ENCODE measurements around the gene BDNF.

BDNF gene

GRCh38 chr11:27619763-27620335 lies 80.4 kb downstream of the BDNF start:
- Histone ChIP-seq H3K9ac (ENCODE audit: insufficient read length) (no peak overlapping the region), H3K9me3 (ENCODE audit: low read depth, low read length) (no peaks in the 10 kb centered on the region), H3K27ac (no peak overlapping the region), H3K36me3 (ENCODE audit: insufficient read depth, low read length) (no peaks in the 10 kb centered on the region), H3K4me3 (no peak overlapping the region)
- no peak for DNase-seq (ENCODE audit: low read depth, low spot score)
- TF ChIP-seq POLR2AphosphoS5 (IDR thresholded peaks at IDR 0.05; ENCODE audit: borderline replicate concordance, low read depth, low read length) (no peak), FOXP2 (optimal IDR thresholded peaks at IDR 0.05; ENCODE audit: control extremely low read depth, extremely low read length, insufficient read depth) (no peak), EZH2 (IDR thresholded peaks at IDR 0.05) (no peak)

GRCh38 chr11:27619039-27619574 lies 81.1 kb downstream of the BDNF start:
- TF ChIP-seq POLR2AphosphoS5 (IDR thresholded peaks at IDR 0.05; ENCODE audit: borderline replicate concordance, low read depth, low read length) (no peak), FOXP2 (optimal IDR thresholded peaks at IDR 0.05; ENCODE audit: control extremely low read depth, extremely low read length, insufficient read depth) (no peak), EZH2 (IDR thresholded peaks at IDR 0.05) (no peak)
- Histone ChIP-seq H3K4me3 (no peak overlapping the region), H3K27ac (no peak overlapping the region), H3K36me3 (ENCODE audit: insufficient read depth, low read length) (no peaks in the 10 kb centered on the region), H3K9me3 (ENCODE audit: low read depth, low read length) (no peaks in the 10 kb centered on the region), H3K9ac (ENCODE audit: insufficient read length) (no peak overlapping the region)
- no peak for DNase-seq (ENCODE audit: low read depth, low spot score)

- H3K9ac ChIP-seq (ENCODE audit: insufficient read length), result no peak overlapping the region
- TF ChIP-seq EZH2 (IDR thresholded peaks at IDR 0.05), result no peak
- TF ChIP-seq POLR2AphosphoS5 (IDR thresholded peaks at IDR 0.05; ENCODE audit: borderline replicate concordance, low read depth, low read length), result no peak
- no peak for TF ChIP-seq FOXP2 (optimal IDR thresholded peaks at IDR 0.05; ENCODE audit: control extremely low read depth, extremely low read length, insufficient read depth)
- H3K9me3 ChIP-seq (ENCODE audit: low read depth, low read length), result no peaks in the 10 kb centered on the region
- no peak overlapping the region for H3K27ac ChIP-seq
- H3K36me3 ChIP-seq (ENCODE audit: insufficient read depth, low read length), result no peaks in the 10 kb centered on the region
- no peak for DNase-seq (ENCODE audit: low read depth, low spot score)
- no peak overlapping the region for H3K4me3 ChIP-seq
These were observed 81.9 kb downstream of the BDNF start for GRCh38 chr11:27618281-27618915.

- DNase-seq (ENCODE audit: low read depth, low spot score), result no peak
- Histone ChIP-seq H3K27ac (no peak overlapping the region), H3K9me3 (ENCODE audit: low read depth, low read length) (no peaks in the 10 kb centered on the region), H3K9ac (ENCODE audit: insufficient read length) (no peak overlapping the region), H3K4me3 (no peak overlapping the region), H3K36me3 (ENCODE audit: insufficient read depth, low read length) (no peaks in the 10 kb centered on the region)
- TF ChIP-seq FOXP2 (optimal IDR thresholded peaks at IDR 0.05; ENCODE audit: control extremely low read depth, extremely low read length, insufficient read depth) (no peak), POLR2AphosphoS5 (IDR thresholded peaks at IDR 0.05; ENCODE audit: borderline replicate concordance, low read depth, low read length) (no peak), EZH2 (IDR thresholded peaks at IDR 0.05) (no peak)
These were observed 83.5 kb downstream of the BDNF start for GRCh38 chr11:27616711-27617110.

GRCh38 chr11:27615833-27616232 lies 84.4 kb downstream of the BDNF start:
- no peak overlapping the region for H3K27ac ChIP-seq
- H3K9ac ChIP-seq (ENCODE audit: insufficient read length), result no peak overlapping the region
- H3K4me3 ChIP-seq, result no peak overlapping the region
- TF ChIP-seq EZH2 (IDR thresholded peaks at IDR 0.05) (no peak), FOXP2 (optimal IDR thresholded peaks at IDR 0.05; ENCODE audit: control extremely low read depth, extremely low read length, insufficient read depth) (no peak), POLR2AphosphoS5 (IDR thresholded peaks at IDR 0.05; ENCODE audit: borderline replicate concordance, low read depth, low read length) (no peak)
- DNase-seq (ENCODE audit: low read depth, low spot score), result no peak
- H3K36me3 ChIP-seq (ENCODE audit: insufficient read depth, low read length), result no peaks in the 10 kb centered on the region
- no peaks in the 10 kb centered on the region for H3K9me3 ChIP-seq (ENCODE audit: low read depth, low read length)

- TF ChIP-seq EZH2 (IDR thresholded peaks at IDR 0.05) (no peak), FOXP2 (optimal IDR thresholded peaks at IDR 0.05; ENCODE audit: control extremely low read depth, extremely low read length, insufficient read depth) (no peak), POLR2AphosphoS5 (IDR thresholded peaks at IDR 0.05; ENCODE audit: borderline replicate concordance, low read depth, low read length) (no peak)
- Histone ChIP-seq H3K9me3 (ENCODE audit: low read depth, low read length) (no peaks in the 10 kb centered on the region), H3K27ac (no peak overlapping the region), H3K4me3 (no peak overlapping the region), H3K36me3 (ENCODE audit: insufficient read depth, low read length) (no peaks in the 10 kb centered on the region), H3K9ac (ENCODE audit: insufficient read length) (no peak overlapping the region)
- DNase-seq (ENCODE audit: low read depth, low spot score), result no peak
These were observed 86.2 kb downstream of the BDNF start for GRCh38 chr11:27614092-27614491.

GRCh38 chr11:27612932-27613880 lies 87.0 kb downstream of the BDNF start:
- DNase-seq (ENCODE audit: low read depth, low spot score), result no peak

GRCh38 chr11:27611947-27612455 lies 88.3 kb downstream of the BDNF start:
- DNase-seq (ENCODE audit: low read depth, low spot score), result no peak
- Histone ChIP-seq H3K36me3 (ENCODE audit: insufficient read depth, low read length) (no peaks in the 10 kb centered on the region), H3K9me3 (ENCODE audit: low read depth, low read length) (no peaks in the 10 kb centered on the region), H3K9ac (ENCODE audit: insufficient read length) (no peak overlapping the region), H3K27ac (no peak overlapping the region), H3K4me3 (no peak overlapping the region)
- no peak for TF ChIP-seq EZH2 (IDR thresholded peaks at IDR 0.05)
- TF ChIP-seq POLR2AphosphoS5 (IDR thresholded peaks at IDR 0.05; ENCODE audit: borderline replicate concordance, low read depth, low read length), result no peak
- no peak for TF ChIP-seq FOXP2 (optimal IDR thresholded peaks at IDR 0.05; ENCODE audit: control extremely low read depth, extremely low read length, insufficient read depth)

More at GRCh38 chr11:27612932-27613880, 87.0 kb downstream of the BDNF start:
- H3K4me3 ChIP-seq, result no peak overlapping the region
- no peak overlapping the region for H3K27ac ChIP-seq
- no peaks in the 10 kb centered on the region for H3K36me3 ChIP-seq (ENCODE audit: insufficient read depth, low read length)
- TF ChIP-seq POLR2AphosphoS5 (IDR thresholded peaks at IDR 0.05; ENCODE audit: borderline replicate concordance, low read depth, low read length) (no peak), EZH2 (IDR thresholded peaks at IDR 0.05) (no peak), FOXP2 (optimal IDR thresholded peaks at IDR 0.05; ENCODE audit: control extremely low read depth, extremely low read length, insufficient read depth) (no peak)
- no peaks in the 10 kb centered on the region for H3K9me3 ChIP-seq (ENCODE audit: low read depth, low read length)
- H3K9ac ChIP-seq (ENCODE audit: insufficient read length), result no peak overlapping the region
